HEK293T (cell line): ENCODE measurements around the gene TNIP1.

Experiments used
- BHLHE40 ChIP-seq: fragments of 450-650 bp; IDR thresholded peaks from 2 replicates; pipeline ENCODE4 v1.6.1; 2016; ENCODE audit warnings: mild to moderate bottlenecking, moderate library complexity, borderline replicate concordance
- ELF4 ChIP-seq: fragments of 450-650 bp; IDR thresholded peaks from 2 replicates; pipeline ENCODE4 v1.6.1; 2017; ENCODE audit warnings: antibody characterized with exemption
- FOXM1 ChIP-seq: fragments of 450-650 bp; IDR thresholded peaks from 2 replicates; pipeline ENCODE4 v1.6.1; 2017; ENCODE audit warnings: mild to moderate bottlenecking, borderline replicate concordance
- HDGF ChIP-seq: fragments of 450-650 bp; IDR thresholded peaks from 2 replicates; pipeline ENCODE4 v1.6.1; 2017; ENCODE audit warnings: antibody characterized with exemption, borderline replicate concordance
- LEF1 ChIP-seq: fragments of 450-650 bp; IDR thresholded peaks from 2 replicates; pipeline ENCODE4 v1.6.1; 2017; ENCODE audit warnings: mild to moderate bottlenecking, borderline replicate concordance
- NFRKB ChIP-seq: fragments of 450-650 bp; IDR thresholded peaks from 2 replicates; pipeline ENCODE4 v1.6.1; 2016; ENCODE audit warnings: mild to moderate bottlenecking, moderate library complexity
- PKNOX1 ChIP-seq: fragments of 450-650 bp; IDR thresholded peaks from 2 replicates; pipeline ENCODE4 v1.6.1; 2016
- SP1 ChIP-seq: fragments of 450-650 bp; IDR thresholded peaks from 2 replicates; pipeline ENCODE4 v1.6.1; 2017
- SUZ12 ChIP-seq: fragments of 450-650 bp; IDR thresholded peaks from 2 replicates; pipeline ENCODE4 v1.6.1; 2016; ENCODE audit warnings: mild to moderate bottlenecking

GRCh38 chr5:151101151-151101550, 20.3 kb upstream of the TNIP1 start:
- TF ChIP-seq BHLHE40 (no peak), FOXM1 (no peak), SP1 (no peak), PKNOX1 (no peak), SUZ12 (no peak), ELF4 (no peak), HDGF (no peak), NFRKB (no peak), LEF1 (no peak)
